IMR-90 (cell line): Measurements from ENCODE around the gene MRPL58.

Experiments used
- CHD1 ChIP-seq: IDR thresholded peaks from 2 replicates; pipeline ENCODE4 v1.6.1; 2012; ENCODE audit warnings: low read depth, low read length, improper control_type of control experiment
- MXI1 ChIP-seq: IDR thresholded peaks from 2 replicates; pipeline ENCODE4 v1.6.1; 2012; ENCODE audit warnings: low read depth, mild to moderate bottlenecking, low read length, moderate library complexity, borderline replicate concordance
- POLR2A ChIP-seq: IDR thresholded peaks from 2 replicates; pipeline ENCODE4 v1.6.1; 2012; ENCODE audit warnings: mild to moderate bottlenecking, low read depth, low read length
- TF ChIP-seq, protein P1 (sequence below): conservative IDR thresholded peaks from 2 replicates; pipeline ENCODE4 v1.5.1; 2012; ENCODE audit warnings: mild to moderate bottlenecking, low read depth, low read length, improper control_type of control experiment

DNA sequence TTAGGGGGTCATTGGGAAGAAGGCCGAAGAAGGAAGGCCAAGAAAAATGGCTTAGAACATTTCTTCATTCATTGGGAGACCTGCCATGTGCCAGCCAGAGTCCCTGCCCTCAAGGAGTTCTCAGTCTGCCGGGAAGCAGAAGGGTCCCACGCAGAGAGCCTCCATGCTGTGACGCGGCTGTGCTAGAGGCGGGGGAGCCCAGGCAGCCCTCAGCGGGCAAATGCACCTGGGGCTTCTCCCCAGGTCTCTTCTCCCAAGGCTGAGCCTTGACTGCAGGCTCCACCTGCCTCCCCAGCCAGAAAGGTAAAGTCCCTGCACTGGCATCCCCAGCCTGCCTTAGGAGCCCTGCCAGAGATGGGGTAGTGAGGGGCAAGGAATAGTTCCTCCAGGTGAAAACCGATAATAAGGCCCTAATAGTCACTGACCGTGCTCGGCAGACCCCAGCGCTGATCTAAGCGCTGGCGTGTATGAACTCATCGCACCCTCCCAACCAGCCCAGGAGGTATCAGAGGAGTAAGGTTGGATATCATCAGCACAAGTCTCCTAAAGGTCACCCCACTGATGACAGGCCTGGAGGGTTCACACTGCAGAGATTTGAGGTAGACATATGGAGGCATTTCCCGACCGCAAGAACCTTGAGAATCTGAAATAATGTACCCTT, 31.0 kb upstream of the MRPL58 start:
- TF ChIP-seq MXI1 (no peak), POLR2A (no peak), CHD1 (no peak)
- TF ChIP-seq, protein P1, sequence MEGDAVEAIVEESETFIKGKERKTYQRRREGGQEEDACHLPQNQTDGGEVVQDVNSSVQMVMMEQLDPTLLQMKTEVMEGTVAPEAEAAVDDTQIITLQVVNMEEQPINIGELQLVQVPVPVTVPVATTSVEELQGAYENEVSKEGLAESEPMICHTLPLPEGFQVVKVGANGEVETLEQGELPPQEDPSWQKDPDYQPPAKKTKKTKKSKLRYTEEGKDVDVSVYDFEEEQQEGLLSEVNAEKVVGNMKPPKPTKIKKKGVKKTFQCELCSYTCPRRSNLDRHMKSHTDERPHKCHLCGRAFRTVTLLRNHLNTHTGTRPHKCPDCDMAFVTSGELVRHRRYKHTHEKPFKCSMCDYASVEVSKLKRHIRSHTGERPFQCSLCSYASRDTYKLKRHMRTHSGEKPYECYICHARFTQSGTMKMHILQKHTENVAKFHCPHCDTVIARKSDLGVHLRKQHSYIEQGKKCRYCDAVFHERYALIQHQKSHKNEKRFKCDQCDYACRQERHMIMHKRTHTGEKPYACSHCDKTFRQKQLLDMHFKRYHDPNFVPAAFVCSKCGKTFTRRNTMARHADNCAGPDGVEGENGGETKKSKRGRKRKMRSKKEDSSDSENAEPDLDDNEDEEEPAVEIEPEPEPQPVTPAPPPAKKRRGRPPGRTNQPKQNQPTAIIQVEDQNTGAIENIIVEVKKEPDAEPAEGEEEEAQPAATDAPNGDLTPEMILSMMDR: no peak
